GM20431 (cell line): ENCODE measurements around the gene PKNOX1.
"Not testable (repeated sequence)": the region's sequence is repeated elsewhere in the genome, so short reads cannot be mapped to it uniquely, and the experiment has no call there.

Source experiments
- in situ Hi-C: fragments of 300-500 bp; cut with MseI, MboI; formaldehyde crosslinking; loops from one replicate; pipeline ENCODE4 v1.15.0; 2020; ENCODE audit warnings: low sequenced_read_pairs; ENCODE audit not compliant: unreplicated experiment

Gene PKNOX1

DNA sequence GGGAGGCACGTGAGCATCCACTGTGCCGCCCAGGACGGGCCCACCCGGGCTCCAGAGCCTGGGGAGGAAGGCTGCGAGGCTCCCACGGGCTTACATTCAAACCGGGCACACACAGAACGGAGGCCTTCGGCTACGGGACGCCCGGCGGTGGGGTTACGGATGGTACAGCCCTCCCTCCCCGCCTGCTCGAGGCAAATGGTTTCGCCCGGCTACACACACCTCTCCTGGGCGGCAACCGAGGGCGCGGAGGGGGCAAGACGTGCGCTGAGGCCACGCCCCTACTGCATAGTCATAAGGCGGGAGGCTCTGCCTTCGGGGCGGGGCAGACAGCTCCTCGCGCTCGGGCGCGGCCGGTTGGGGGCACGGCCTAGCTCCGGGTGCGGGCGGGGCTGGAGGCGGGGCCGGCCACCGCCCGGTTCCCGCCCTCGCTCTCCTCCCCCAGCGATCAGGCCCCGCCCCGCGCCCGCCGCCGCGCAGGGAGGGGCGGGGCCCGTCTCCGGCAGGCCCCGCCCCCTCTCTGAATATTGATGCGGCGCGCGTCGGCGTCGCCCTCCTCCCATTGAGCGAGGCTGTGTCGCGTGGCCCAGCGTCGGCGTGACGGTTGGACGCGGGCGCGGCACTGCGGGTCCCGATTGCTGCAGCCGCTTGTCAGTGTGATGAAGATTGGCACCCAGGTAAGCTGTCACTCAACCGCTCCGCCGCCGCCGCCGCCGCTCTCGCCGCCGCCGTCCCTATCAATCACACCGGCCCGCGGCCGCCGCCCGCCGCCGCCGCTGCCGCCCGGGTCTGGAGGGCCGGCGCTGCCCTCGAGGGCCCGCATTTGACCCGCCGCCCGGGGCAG is at the start of gene PKNOX1:
Gene PKNOX1 (plus strand): TSS at position 572 of the 841 bp plus-strand sequence. CDS start 29,820 bp downstream, outside the sequence.
- in situ Hi-C loops = no loop called here

DNA sequence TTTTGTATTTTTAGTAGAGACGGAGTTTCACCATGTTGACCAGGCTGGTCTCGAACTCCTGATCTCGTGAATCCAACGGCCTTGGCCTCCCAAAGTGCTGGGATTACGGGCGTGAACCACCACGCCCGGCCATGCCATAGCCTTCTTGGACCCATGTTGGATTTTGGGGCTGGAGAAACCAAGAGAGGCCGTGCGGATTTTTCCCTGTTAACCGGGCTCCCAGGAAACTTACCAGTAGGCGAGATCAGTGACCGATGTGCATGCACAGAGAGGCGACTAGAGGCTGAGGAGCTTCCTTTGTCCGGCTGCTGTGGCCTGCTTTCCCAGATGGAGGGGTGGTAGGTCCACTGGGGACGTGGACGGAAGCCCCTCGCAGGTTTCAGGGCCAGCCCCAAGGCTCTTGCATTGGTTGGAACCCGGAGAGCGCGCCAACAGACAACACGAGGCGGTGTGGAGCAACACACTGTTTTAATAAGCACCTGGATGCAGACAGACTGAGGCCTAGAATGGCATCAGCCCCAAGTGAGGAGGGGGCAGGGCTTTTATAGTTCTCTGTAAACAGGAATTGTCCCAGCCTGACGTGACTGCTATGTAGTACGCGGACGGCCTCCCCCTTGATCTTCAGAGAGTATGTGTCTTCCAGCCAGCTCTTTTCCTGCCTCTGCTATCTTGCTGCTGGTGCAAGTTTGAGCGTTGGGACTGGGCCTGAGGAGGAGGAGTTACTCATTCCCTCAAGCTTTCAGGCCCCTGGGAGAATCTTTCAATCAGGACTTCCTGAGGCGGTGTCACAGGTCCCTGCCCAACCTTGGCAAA is 49.0 kb upstream of the PKNOX1 start, which contains the start of gene ERVH48-1:
Gene ERVH48-1 (minus strand): TSS at position 517 of the 813 bp plus-strand sequence. CDS start 6,624 bp downstream, outside the sequence.
- in situ Hi-C loops = no loop called here

GRCh38 chr21:42927474-42928200 is 46.7 kb upstream of the PKNOX1 start:
- in situ Hi-C loops = not testable (repeated sequence)

DNA sequence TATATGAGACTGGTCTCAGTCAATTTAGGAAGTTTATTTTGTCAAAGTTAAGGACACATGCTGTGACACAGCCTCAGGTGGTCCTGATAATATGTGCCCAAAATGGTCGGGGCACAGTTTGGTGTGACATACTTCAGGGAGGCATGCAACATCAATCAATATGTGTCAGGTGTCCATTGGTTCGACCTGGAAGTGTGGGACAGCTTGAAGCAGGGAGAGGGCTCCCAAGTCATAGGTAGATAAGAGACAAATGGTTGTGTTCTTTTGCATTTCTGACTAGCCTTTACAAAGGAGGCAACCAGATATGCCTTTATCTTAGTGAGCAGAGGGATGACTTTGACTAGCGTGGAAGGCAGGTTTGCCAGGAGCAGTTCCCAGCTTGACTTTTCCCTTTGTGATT is 44.4 kb upstream of the PKNOX1 start:
- in situ Hi-C loops = no loop called here

- in situ Hi-C loops = no loop called here
Observed at GRCh38 chr21:42931560-42932235, 42.7 kb upstream of the PKNOX1 start.

- in situ Hi-C loops = not testable (repeated sequence)
Observed at GRCh38 chr21:42932378-42933136, 41.8 kb upstream of the PKNOX1 start.

GRCh38 chr21:42933137-42933970 is 41.0 kb upstream of the PKNOX1 start:
- in situ Hi-C loops = not testable (repeated sequence)

DNA sequence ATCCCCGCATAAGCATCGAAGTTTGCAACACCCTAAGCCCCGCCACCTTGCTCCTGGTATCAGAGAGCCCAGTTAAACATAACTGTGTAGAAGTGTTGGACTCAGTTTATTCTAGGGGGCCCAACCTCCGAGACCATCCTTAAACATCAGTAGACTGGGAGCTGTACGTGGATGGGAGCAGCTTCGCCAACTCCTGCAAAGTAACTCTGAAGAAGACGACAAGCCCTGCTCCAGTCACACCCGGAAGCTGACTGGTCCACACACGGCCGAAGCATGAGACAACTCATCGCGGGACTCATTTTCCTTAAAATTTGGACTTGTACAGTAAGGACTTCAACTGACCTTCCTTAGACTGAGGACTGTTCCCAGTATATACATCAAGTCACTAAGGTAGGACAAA is 40.4 kb upstream of the PKNOX1 start:
- in situ Hi-C loops = not testable (repeated sequence)

- in situ Hi-C loops = not testable (repeated sequence)
Observed at GRCh38 chr21:42936360-42936759, 38.0 kb upstream of the PKNOX1 start.

GRCh38 chr21:42937034-42937940 is 37.1 kb upstream of the PKNOX1 start:
- in situ Hi-C loops = not testable (repeated sequence)

DNA sequence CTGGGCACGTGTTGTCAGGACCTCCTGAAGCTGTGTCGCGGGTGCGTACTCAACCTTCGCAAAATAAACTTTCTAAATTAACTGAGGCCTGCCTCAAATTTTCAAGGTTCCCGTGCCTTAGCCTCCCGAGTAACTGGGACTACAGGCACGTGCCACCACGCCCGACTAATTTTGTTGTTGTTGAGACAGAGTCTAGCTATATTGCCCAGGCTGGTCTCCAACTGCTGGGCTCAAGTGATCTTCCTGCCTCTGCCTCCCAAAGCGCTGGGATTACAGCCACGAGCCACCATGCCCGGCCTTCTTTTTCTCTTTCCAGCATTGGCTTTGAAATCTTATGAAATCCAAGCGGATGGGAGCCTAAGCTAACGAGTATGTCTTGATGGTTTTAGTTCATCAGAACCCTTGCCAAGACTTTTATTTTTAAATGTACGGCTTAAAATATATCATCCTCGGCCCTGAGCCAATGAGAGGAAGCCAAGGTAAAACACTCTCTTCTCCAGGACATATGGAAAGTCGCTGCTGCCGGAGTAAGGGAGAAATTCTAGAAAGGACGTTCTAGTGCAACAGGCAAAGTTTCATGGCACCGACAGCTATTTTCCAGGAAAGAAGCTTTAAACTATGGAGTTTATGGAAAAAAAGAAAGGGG is 36.3 kb upstream of the PKNOX1 start:
- in situ Hi-C loops = no loop called here

GRCh38 chr21:42938606-42938995 is 35.8 kb upstream of the PKNOX1 start:
- in situ Hi-C loops = not testable (repeated sequence)

DNA sequence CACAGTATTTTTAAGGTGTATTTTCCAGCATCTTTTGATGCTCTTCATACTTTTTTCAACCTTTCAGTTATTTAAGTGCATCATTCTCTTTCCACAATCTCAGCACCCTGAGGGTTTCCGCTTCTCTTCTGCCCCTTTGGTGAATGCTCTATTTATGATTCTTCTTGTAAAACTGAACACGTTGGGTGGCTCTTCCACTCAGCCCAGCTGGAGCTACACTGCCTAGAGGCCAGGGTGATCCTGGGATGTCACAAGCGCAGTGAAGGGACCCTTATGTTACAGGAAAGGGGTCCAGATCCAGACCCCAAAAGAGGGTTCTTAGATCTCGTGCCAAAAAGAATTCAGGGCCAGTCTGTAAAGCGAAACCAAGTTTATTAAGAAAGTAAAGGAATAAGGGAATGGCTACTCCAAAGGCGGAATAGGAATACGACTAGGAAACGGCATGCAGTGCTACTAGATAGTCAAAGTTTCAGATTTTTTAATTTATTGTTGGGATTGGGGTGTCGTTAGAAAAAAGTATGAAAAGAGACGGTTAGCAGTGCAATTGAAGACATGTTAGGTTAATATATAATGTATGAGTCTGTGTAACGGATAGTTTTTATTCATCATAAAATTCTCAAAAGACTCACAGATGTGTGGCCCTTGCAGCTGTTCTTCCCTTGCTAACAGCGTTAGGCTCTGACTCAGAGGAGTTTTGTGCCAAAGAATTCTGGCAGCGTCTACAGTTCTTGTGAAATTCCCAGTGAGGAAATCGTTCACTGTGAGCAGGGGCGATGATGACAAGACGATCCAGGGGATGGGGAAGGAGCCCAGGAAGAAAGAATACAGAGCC is 34.6 kb upstream of the PKNOX1 start:
- in situ Hi-C loops = no loop called here

GRCh38 chr21:42941696-42942085 is 32.7 kb upstream of the PKNOX1 start:
- in situ Hi-C loops = no loop called here

- in situ Hi-C loops = no loop called here
Observed at GRCh38 chr21:42942244-42942643, 32.1 kb upstream of the PKNOX1 start.
